Psoas muscle (tissue), 8 donors: ENCODE results near the gene NTN5. TPM values are rescaled to one million over a fixed set of nuclear protein-coding genes. Genes with fewer than 3 reads are reported as not detected.
"Not testable (repeated sequence)": the region's sequence is repeated elsewhere in the genome, so short reads cannot be mapped to it uniquely, and the experiment has no call there.

Experiments used
- ATAC-seq, 4 donors: fragments of 200-7000 bp; cut with Tn5 transposase; one replicate each; pipeline ENCODE4 v1.9.1; 2020; ENCODE audit warnings: moderate library complexity in 3 of 4, mild to moderate bottlenecking in 2 of 4
- DNase-seq, 2 donors: peaks; one replicate each; pipeline ENCODE4 v3.0.0-alpha.2; 2020
- H3K27ac ChIP-seq: fragments of 200-600 bp; one replicate; pipeline ENCODE4 v1.8.0; 2022
- H3K27me3 ChIP-seq, 3 donors: fragments of 200-600 bp in 1 of 3; one replicate each; pipeline versions ENCODE4 v1.6.1 to v1.8.0; 2013 to 2022; ENCODE audit warnings: low read length in 2 of 3, mild to moderate bottlenecking in 2 of 3, moderate library complexity in 1 of 3; ENCODE audit not compliant: insufficient read depth in 3 of 3
- H3K36me3 ChIP-seq, 2 donors: fragments of 200-600 bp in 1 of 2; one replicate each; pipeline versions ENCODE4 v1.6.1 to v1.8.0; 2013 to 2022; ENCODE audit warnings: low read depth in 1 of 2, mild to moderate bottlenecking in 1 of 2, moderate library complexity in 1 of 2; ENCODE audit not compliant: insufficient read depth in 1 of 2
- H3K4me1 ChIP-seq: fragments of 200-600 bp; one replicate; pipeline ENCODE4 v1.8.0; 2022
- H3K4me3 ChIP-seq: fragments of 200-600 bp; one replicate; pipeline ENCODE4 v1.8.0; 2022; ENCODE audit warnings: mild to moderate bottlenecking
- H3K9me3 ChIP-seq: fragments of 200-600 bp; one replicate; pipeline ENCODE4 v1.8.0; 2022
- WGBS, 3 donors: extraction: QIAGEN DNeasy Blood & Tissue Kit; methylation state at CpG; one replicate each; pipeline versions ENCODE4 v1.1.6 to v1.1.7; 2013; 5-methylcytosine and 5-hydroxymethylcytosine counted together
- intact Hi-C, 2 donors: fragments of 100-400 bp; cut with DNase I; formaldehyde crosslinking; loops; one replicate each; pipeline versions ENCODE4 v1.11.0 to v1.14.2; 2022
- polyA plus RNA-seq, 3 donors: library from polyadenylated mRNA; stranded (reverse); fragments of 200-250 nt; gene quantifications; one replicate each; pipeline ENCODE4 v1.2.3, GENCODE V29; 2013
- total RNA-seq, 4 donors: library from RNA; stranded (reverse); fragmentation: NEBNext Ultra II Directional in 2 of 4; extraction: Animal tissue kit (Norgen Biotek cat#: 25700) in 2 of 4; gene quantifications; one replicate each; pipeline versions ENCODE4 v1.2.1 to v1.2.4, GENCODE V29; 2021 to 2023
- TF ChIP-seq, protein P1 (sequence below): fragments of 200-600 bp; IDR thresholded peaks from one replicate; pipeline ENCODE4 v1.8.0; 2022; ENCODE audit warnings: antibody characterized with exemption
- donor health status: healthy with polysubstance abuse.
- donor health status: DM: no; HTN: no; CAD: no; lungs with moderate emphysema.
- donor health status: Bipolar disorder and iron deficiency.
- donor health status: healthy.
- donor health status: DM: yes; HTN: yes; CAD: no.
- donor health status: DM: no; HTN: no; CAD: no.
- donor health status: DM: no; HTN: no; CAD: no.
- donor health status: DM: yes; HTN: yes; CAD: no.

NTN5 gene
- total and polyA plus RNA-seq, 7 donors = 0.04 to 0.21 TPM; not detected in 5

GRCh38 chr19:48681127-48681470 lies 8.3 kb upstream of the NTN5 start:
- WGBS, 3 donors = 77 to 83% (median 79%) methylated on average over 7 of the region's 7 CpGs
- Histone ChIP-seq H3K27me3 (no peaks in the 10 kb centered on the region), H3K36me3 (no peaks in the 10 kb centered on the region), H3K4me1 (no peaks in the 10 kb centered on the region), H3K9me3 (no peaks in the 10 kb centered on the region), H3K4me3 (no peak overlapping the region), H3K27ac (no peak overlapping the region)
- intact Hi-C loops = no loop called here
- ATAC-seq (peak in 2 of 4 donors; percentile 41 to 53), DNase-seq (no peak)
- TF ChIP-seq, protein P1, sequence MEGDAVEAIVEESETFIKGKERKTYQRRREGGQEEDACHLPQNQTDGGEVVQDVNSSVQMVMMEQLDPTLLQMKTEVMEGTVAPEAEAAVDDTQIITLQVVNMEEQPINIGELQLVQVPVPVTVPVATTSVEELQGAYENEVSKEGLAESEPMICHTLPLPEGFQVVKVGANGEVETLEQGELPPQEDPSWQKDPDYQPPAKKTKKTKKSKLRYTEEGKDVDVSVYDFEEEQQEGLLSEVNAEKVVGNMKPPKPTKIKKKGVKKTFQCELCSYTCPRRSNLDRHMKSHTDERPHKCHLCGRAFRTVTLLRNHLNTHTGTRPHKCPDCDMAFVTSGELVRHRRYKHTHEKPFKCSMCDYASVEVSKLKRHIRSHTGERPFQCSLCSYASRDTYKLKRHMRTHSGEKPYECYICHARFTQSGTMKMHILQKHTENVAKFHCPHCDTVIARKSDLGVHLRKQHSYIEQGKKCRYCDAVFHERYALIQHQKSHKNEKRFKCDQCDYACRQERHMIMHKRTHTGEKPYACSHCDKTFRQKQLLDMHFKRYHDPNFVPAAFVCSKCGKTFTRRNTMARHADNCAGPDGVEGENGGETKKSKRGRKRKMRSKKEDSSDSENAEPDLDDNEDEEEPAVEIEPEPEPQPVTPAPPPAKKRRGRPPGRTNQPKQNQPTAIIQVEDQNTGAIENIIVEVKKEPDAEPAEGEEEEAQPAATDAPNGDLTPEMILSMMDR = no peak

DNA sequence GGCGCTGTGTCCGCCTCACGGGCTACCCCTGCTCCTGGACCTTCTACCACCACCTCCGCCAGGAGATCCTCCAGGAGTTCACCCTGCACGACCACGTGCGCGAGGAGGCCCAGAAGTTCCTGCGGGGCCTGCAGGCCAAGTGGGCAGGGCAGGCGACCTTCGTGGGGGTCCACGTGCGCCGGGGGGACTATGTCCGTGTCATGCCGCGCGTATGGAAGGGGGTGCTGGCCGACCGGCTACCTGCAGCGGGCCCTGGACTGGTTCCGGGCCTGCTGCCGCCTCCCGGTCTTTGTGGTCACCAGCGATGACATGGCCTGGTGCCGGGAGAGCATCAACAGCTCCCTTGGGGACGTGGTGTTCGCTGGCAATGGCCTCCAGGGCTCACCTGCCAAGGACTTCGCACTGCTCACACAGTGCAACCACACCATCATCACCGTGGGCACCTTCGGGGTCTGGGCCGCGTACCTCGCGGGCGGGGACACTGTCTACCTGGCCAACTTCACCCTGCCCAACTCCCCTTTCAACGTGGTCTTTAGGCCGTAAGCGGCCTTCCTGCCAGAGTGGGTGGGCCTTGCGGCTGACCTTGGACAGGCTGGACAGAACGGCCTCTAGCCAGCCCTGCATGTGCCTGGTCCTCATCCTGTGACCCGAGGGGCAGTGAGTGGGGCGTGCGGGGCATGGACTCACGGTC lies 7.8 kb upstream of the NTN5 start:
- Histone ChIP-seq H3K4me1 (peaks cover 2% of the 10 kb centered on the region), H3K9me3 (no peaks in the 10 kb centered on the region), H3K4me3 (no peak overlapping the region), H3K36me3 (no peaks in the 10 kb centered on the region), H3K27me3 (no peaks in the 10 kb centered on the region), H3K27ac (no peak overlapping the region)
- ATAC-seq (peak in 2 of 4 donors; percentile 11 to 13), DNase-seq (no peak)
- TF ChIP-seq, protein P1 = no peak
- intact Hi-C loops = no loop called here
- 90 to 91% (median 90%) methylated on average over 41 to 45 of the region's 45 CpGs for WGBS, 3 donors

GRCh38 chr19:48680006-48680405 lies 7.2 kb upstream of the NTN5 start:
- WGBS, 3 donors = 91 to 95% (median 92%) methylated on average over 15 to 19 of the region's 19 CpGs
- H3K27ac ChIP-seq, H3K4me1 ChIP-seq, H3K4me3 ChIP-seq, DNase-seq, intact Hi-C loops, ATAC-seq, H3K36me3 ChIP-seq, H3K27me3 ChIP-seq, H3K9me3 ChIP-seq: not testable (repeated sequence)

- Histone ChIP-seq H3K27me3 (no peaks in the 10 kb centered on the region), H3K36me3 (no peaks in the 10 kb centered on the region), H3K27ac (no peak overlapping the region), H3K4me1 (peaks cover 9% of the 10 kb centered on the region), H3K4me3 (no peak overlapping the region), H3K9me3 (no peaks in the 10 kb centered on the region)
- TF ChIP-seq, protein P1 = no peak
- intact Hi-C loops = loop anchor here (5.0 to 10.0 kb wide), 6 partner anchors 34 to 167 kb away; partner anchors contain the start of genes HSD17B14 (in 1 of the 2), MAMSTR (in 1 of the 2) and RASIP1 (in 1 of the 2)
- ATAC-seq (no peak), DNase-seq (no peak)
- 80 to 84% (median 81%) methylated on average over 4 of the region's 4 CpGs for WGBS, 3 donors
These were observed 5.4 kb upstream of the NTN5 start for GRCh38 chr19:48678201-48678600.

DNA sequence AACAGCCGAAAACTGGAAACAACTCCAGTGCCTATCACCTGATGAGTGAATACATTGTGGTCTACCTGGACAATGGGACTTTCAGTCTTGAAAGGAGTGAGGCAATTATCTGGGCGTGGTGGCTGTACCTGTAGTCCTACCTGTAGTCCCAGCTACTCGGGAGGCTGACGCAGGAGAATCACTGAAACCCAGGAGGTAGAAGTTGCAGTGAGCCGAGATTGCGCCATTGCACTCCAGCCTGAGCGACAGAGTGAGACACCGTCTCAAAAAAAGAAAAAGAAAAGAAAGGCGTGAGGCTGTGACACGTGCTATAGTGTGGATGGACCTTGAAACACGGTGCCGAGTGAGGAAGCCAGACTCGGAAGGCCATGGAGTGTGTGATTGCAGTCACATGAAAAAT lies 4.1 kb upstream of the NTN5 start:
- H3K9me3 ChIP-seq = no peaks in the 10 kb centered on the region
- no peak overlapping the region for H3K4me3 ChIP-seq
- WGBS, 3 donors = 93 to 96% (median 94%) methylated on average over 13 of the region's 13 CpGs
- intact Hi-C loops = loop anchor here (5.0 to 10.0 kb wide), 6 partner anchors 35 to 168 kb away; partner anchors contain the start of genes HSD17B14 (in 1 of the 2), MAMSTR (in 1 of the 2) and RASIP1 (in 1 of the 2)
- no peak for ATAC-seq
- H3K4me1 ChIP-seq = peaks cover 9% of the 10 kb centered on the region
- TF ChIP-seq, protein P1 = no peak
- H3K27ac ChIP-seq = no peak overlapping the region
- H3K36me3 ChIP-seq = no peaks in the 10 kb centered on the region
- no peaks in the 10 kb centered on the region for H3K27me3 ChIP-seq
- DNase-seq = no peak
